ENCODE data around the gene UGT1A10. TPM values are rescaled to one million over a fixed set of nuclear protein-coding genes. Genes with fewer than 3 reads are reported as not detected.

Gene UGT1A10
- total and polyA plus RNA-seq, 2 of the 13 experiments (the other 11 are each of a cell fraction or from before 2014, with no cell fraction given), result not detected

- TF ChIP-seq SOX6 (IDR thresholded peaks at IDR 0.05) (no peak), SOX6 (CRISPR knock-in tag; IDR thresholded peaks at IDR 0.05) (peak; percentile 28; the same call in 1 of the 2 replicates), ZNF709 (CRISPR knock-in tag; IDR thresholded peaks at IDR 0.05) (no peak), ZNF670 (CRISPR knock-in tag; IDR thresholded peaks at IDR 0.05; ENCODE audit: borderline replicate concordance) (0 out of 2 replicates have a peak, but pooled peaks have one; percentile 19), FOXP1 (IDR thresholded peaks at IDR 0.05) (no peak), FOXP1 (CRISPR knock-in tag; IDR thresholded peaks at IDR 0.05) (0 out of 2 replicates have a peak, but pooled peaks have one; percentile 4), REST (IDR thresholded peaks at IDR 0.05; ENCODE audit: borderline replicate concordance in 1 of 2, low read depth in 1 of 2, low read length in 2 of 2) (no peak), PPARG (CRISPR knock-in tag; conservative IDR thresholded peaks at IDR 0.05) (0 out of 2 replicates have a peak, but pooled peaks have one; percentile 34), TCF12 (IDR thresholded peaks at IDR 0.05) (no peak), TCF12 (CRISPR knock-in tag; IDR thresholded peaks at IDR 0.05) (no peak), TRIM24 (CRISPR knock-in tag; IDR thresholded peaks at IDR 0.05) (no peak), ZNF142 (CRISPR knock-in tag; IDR thresholded peaks at IDR 0.05) (no peak)
These were observed 122.6 kb downstream of the UGT1A10 start (continued) for GRCh38 chr2:233758849-233759248.
